ENCODE measurements around the gene SMIM1.
A peak's percentile ranks its signal among the peaks of the same experiment; 100 is the strongest.

Gene SMIM1, protein sequence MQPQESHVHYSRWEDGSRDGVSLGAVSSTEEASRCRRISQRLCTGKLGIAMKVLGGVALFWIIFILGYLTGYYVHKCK

DNA sequence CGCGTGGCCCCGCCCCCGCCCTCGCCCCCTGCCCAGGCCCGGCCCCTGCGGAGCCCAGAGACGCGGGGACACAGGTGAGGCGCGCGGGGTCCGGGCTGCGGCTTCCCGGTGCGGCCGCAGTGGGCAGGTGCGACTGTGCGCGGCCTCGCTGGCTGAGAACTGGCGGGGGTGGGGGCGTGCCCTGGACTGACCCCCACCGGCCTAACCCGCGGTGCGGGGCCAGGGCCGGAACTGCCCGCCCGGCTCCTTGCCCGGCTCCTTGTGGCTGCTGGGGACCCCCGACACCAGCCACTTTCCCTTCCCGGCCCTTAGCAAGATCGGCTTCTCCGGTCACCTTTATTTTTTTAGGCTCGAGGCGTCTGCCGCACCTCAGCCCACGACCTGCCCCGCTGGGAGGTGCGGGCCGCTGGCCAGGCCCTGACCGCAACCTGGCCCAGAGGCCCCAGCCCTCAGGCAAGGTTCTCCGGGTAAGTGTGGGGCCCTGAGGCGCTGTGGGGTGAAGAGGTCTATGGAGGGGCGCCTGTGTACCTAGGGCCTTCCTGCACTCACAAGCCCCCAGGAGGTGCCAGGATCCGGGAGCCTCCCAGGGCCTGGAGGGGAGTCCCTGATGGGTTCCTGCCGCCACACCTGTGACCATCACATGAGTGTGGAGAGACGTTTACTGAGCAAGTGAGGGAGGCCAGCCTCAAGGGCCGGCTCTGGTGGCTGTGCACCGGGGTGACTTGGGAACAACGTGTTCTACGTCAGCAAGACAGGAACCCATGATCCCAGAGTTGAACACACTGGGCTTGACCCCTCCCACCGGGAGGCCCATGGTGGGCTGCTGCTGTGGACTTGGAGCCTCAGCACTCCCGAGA, at the start of gene SMIM1:
TSS of gene SMIM1 (plus strand) at position 35 of the 857 bp plus-strand sequence. CDS start 2,625 bp downstream, outside the sequence.
- no peak for DNase-seq (ENCODE audit: low read depth in 3 of 3)

DNA sequence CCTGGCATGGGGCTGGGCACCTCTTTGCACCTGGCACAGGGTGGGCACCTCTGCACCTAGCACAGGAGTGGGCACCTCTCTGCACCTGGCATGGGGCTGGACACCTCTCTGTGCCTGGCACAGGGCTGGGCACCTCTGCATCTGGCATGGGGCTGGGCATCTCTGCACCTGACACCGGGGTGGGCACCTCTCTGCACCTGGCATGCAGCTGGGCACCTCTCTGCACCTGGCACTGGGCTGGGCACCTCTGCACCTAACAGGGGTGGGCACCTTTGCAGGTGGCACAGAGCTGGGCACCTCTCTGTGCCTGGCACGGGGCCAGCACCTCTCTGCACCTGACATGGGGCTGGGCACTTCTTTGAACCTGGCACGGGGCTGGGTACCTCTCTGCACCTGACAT, 49.7 kb upstream of the SMIM1 start:
- no peak for DNase-seq (ENCODE audit: low read depth in 3 of 3)

DNA sequence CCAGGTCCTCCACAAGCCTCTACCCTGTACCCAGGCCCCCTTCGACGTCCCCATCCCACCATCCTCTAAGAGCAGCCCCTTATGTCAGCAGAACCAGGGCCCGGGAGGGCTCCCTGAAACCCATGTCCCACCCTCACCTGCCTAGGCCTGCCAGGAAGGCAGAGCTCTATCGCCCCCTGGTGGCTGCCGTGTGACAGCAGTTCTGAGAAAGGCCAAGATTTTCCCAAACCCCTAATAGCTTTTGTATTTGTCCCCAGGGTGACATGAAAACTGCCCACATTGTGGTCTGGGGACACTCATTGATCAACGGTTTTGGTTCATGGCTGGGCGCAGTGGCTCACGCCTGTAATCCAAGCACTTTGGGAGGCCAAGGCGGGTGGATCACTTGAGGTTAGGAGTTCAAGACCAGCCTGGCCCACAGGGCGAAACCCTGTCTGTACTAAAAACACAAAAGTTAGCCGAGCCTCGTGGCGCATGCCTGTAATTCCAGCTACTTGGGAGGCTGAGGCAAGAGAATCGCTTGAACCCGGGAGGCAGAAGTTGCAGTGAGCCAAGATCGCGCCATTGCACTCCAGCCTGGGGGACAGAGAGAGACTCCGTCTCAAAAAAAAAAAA, 48.0 kb upstream of the SMIM1 start:
- DNase-seq (ENCODE audit: low read depth in 3 of 3): peak; percentile 41 to 77 (median 62)

DNA sequence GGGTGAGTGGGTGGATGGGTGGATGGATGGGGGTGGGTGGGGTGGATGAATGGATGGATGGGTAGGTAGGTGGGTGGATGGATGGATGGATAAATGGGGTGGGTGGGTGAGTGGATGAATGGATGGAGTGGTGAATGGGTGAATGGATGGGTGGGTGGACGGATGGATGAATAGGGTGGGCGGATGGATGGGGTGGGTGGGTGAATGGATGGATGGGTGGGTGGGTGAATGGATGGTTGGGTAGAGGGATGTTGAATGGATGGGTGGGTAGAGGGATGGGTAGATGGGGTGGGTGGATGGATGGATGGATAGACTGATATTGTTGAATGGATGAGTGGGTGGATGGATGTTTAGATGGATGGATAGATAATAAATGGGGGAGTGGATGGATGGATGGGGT, 47.2 kb upstream of the SMIM1 start:
- DNase-seq (ENCODE audit: low read depth in 3 of 3): no peak

DNA sequence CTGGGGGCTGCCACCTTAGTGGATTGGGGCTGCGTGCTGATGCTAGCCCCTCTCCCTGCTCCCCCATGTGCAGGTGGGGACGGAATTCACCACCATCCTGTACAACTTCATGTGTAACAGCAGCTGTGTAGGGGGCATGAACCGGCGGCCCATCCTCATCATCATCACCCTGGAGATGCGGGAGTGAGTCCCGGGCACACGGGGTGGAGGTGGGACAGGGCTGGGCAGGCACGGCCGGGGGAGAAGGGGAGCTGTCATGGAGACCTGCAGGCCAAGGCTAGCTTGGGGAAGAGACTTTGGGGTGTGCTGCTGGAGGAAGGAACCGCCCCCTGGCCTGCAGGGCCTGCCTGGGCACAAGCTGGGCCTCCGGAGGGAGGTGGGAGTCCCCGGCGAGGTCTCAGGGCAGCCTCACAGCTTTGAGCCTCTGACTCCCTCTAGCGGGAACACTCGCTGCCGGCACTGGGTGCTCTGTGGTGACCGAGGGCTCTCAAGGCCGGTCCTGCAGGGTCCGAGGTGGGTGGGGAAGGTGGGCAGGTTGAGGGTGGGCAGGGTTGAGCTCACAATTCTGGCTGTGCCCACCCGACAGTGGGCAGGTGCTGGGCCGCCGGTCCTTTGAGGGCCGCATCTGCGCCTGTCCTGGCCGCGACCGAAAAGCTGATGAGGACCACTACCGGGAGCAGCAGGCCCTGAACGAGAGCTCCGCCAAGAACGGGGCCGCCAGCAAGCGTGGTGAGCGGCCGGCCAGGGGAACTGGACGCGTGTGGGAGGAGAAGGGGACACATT, 45.3 kb upstream of the SMIM1 start:
- DNase-seq (ENCODE audit: low read depth in 3 of 3): no peak

DNA sequence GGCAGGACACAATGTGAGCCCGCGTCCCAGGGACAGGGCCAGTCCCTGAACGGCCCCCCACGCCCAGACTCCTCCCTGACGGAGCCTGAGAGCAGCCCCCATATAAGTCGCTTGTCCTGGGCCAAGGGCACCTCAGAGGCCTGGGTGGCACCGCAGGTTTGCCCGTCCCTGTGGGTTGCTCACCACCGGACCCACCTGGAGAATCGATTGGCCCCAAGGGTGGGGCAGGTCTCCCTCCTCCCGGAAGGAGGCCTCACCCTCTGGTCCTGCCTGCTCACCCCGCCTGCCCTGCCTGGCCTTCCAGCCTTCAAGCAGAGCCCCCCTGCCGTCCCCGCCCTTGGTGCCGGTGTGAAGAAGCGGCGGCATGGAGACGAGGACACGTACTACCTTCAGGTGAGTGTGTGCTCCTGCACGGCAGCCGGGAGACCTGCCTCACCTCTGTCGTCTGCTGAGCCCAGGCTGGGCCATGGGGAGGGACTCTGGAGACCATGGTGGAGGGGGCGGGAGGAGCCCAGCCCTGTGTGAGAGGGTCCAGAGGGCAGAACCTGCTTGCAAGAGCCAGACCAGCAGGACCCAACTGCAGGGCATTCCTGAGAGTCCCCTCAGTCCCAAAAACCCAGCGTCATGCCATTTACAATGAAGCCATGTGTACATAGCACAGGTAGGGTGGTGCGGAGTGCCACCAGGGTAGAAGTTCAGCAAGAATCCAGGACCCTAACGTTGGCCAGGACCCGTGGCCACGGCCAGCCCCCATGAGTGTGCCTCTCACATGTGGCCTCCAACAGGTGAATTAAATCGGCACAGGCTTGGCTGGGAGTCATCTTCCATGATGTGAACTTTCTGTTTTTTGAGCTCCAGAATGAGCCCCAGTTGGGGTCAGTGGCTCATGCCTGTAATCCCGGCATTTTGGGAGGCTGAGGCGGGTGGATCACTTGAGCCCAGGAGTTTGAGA, 44.4 kb upstream of the SMIM1 start:
- no peak for DNase-seq (ENCODE audit: low read depth in 3 of 3)

DNA sequence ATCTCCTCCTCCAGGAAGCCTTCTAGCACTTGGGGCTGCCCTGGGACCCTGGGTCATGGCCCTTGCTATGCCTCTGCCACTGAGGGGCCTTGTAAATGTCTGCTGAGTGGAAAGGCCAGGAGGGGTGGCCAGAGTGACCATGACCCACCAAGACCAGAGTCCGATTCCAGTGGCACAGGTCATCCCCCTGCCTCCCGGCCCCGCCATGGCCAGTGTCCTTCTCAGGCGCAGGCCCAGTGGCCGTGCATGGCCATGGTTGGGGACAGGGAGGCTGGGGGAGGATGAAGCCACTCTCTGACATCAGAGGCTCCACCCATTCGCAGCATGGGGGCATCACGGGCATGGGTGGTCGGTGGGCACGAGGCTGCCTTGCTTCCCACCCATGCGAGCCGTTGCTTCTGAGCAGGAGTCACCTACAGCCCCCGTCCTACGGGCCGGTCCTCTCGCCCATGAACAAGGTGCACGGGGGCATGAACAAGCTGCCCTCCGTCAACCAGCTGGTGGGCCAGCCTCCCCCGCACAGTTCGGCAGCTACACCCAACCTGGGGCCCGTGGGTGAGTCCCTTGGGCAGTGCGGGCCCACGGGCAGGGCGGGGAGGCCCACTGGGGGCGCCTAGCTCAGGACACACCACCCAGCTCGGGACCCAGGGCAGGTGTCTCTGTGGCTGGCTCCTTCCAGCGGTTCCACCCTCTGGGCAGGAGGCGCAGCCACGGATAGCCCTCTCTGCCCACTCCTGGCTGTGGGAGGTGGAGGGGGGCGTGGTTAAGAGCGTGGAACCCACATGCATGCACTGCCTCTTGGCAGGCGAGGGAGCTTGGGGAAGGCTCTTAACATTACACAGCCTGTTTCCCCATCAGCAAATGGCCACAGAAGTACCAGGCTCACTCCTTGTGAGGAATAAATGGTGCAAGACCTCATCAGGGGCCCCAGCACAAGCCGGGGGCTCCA, 42.7 kb upstream of the SMIM1 start:
- DNase-seq (ENCODE audit: low read depth in 3 of 3): no peak

DNA sequence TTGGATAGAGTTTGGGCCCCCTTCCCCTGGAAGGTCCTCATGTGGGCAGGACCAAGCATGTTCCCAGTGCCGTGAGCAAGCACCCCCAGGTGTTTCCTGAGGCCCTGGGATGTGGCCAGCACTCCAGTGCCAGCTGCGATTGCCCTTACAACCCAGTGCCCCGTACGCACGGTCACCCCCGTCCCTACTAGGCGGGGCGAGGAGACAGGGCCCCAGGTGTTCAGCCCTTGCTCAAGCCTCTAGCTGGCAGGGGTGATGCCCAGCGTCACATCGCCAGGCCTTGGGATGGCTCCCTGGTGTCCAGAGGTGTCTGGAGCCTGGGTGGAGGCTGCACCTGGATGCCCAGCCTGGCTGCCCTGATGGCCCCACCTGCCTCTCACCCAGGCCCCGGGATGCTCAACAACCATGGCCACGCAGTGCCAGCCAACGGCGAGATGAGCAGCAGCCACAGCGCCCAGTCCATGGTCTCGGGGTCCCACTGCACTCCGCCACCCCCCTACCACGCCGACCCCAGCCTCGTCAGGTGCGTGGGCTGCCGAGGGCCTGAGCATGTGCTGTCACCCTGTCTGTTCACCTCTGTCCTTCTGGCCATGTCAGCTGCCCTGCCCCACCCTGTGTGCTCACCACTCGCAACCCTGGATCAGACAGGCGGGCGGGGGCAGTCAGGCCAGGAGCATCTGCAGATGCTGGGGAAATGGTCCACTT, 41.9 kb upstream of the SMIM1 start:
- DNase-seq (ENCODE audit: low read depth in 3 of 3): no peak

DNA sequence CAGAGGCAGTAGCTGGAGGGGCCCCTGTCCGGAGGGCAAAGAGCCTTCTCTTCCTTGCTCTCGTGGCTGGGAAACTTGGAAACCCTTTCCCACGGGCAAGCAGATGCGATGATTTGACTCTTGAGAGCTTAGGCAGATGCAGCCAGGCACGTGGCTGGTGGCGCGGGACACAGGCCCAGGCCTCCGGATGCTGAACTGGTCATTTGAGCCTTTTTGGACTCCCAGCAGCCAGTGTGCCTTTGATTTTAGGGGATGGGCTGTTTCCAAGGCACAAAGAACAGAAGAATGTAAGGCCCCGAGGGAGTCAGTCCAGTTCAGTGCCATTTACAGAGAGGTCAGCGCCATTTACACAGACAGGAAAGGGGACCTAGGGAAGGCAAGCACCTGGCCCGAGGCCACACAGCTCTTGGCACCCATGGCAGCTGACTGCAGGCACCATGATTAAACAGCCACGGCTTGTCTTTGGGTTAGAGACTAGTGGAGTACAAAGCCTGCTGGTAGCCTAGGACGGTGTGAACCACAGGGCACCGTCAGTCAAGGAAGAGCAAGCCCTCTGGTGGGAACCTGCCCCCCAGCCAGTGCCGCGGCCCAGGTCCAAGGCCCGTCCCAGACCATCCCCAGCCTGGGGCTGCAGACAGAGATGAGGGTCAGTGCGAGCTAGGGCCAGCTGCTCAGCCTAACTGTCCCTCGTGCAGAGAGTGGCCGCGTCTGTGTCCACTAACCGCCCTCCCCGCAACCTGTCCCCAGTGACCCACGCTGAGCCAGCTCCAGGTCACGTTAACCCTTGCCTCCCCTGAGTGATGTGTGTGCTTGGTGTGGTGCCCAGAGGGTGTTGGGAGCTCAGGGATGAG, 40.7 kb upstream of the SMIM1 start:
- no peak for DNase-seq (ENCODE audit: low read depth in 3 of 3)

DNA sequence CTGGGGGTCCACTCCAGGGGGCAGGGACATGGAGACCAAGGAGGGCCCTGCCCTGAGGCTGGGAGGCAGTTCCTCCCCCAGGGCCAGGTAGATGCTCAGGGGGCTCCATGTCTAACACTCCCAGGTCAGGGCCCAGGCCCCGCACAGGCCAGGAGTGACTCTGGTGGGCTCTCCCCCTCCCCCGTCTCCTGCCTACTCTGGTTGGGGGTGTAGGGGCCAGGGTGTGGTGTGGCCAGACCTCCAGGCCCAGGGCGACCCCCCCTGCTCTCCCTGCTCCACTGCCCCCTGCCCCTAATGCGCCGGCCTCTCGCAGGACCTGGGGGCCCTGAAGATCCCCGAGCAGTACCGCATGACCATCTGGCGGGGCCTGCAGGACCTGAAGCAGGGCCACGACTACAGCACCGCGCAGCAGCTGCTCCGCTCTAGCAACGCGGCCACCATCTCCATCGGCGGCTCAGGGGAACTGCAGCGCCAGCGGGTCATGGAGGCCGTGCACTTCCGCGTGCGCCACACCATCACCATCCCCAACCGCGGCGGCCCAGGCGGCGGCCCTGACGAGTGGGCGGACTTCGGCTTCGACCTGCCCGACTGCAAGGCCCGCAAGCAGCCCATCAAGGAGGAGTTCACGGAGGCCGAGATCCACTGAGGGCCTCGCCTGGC, 40.0 kb upstream of the SMIM1 start:
- no peak for DNase-seq (ENCODE audit: low read depth in 3 of 3)

DNA sequence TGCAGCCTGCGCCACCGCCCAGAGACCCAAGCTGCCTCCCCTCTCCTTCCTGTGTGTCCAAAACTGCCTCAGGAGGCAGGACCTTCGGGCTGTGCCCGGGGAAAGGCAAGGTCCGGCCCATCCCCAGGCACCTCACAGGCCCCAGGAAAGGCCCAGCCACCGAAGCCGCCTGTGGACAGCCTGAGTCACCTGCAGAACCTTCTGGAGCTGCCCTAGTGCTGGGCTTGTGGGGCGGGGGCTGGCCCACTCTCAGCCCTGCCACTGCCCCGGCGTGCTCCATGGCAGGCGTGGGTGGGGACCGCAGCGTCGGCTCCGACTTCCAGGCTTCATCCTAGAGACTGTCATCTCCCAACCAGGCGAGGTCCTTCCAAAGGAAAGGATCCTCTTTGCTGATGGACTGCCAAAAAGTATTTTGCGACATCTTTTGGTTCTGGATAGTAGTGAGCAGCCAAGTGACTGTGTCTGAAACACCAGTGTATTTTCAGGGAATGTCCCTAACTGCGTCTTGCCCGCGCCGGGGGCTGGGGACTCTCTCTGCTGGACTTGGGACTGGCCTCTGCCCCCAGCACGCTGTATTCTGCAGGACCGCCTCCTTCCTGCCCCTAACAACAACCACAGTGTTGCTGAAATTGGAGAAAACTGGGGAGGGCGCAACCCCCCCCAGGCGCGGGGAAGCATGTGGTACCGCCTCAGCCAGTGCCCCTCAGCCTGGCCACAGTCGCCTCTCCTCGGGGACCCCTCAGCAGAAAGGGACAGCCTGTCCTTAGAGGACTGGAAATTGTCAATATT, 39.3 kb upstream of the SMIM1 start:
- DNase-seq (ENCODE audit: low read depth in 3 of 3): no peak

DNA sequence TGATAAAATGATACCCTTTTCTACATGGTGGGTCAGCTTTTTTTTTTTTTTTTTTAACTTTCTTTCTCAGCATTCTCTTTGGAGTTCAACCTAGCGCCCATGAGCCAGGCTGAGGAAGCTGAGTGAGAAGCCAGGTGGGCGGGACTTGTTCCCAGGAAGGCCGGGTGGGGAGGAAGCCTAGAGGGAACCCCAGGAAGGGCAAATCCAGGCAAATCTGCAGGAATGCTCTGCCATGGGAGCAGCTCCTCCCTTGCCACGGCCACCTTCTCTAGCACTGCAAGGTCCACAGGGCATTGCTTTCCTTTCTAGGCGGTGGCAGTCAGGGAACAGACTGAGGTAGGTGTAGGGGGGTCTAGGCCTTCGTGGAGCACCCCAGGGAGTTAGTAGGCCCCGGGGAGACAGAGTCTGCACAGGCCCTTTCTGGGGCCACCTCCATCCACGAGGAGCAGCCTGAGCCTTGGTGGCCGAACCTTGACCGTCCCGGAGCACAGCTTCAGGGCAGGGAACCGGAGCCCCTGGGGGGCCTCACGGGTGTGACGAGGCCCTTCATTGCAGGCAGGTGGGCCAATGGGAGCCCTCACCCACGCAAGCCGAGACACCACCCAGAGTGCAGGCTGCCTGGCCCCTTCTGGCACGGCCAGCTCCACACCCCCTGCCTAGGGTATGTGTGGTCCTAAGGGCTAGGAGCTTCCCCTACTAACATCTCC, 38.5 kb upstream of the SMIM1 start:
- DNase-seq (ENCODE audit: low read depth in 3 of 3): no peak

DNA sequence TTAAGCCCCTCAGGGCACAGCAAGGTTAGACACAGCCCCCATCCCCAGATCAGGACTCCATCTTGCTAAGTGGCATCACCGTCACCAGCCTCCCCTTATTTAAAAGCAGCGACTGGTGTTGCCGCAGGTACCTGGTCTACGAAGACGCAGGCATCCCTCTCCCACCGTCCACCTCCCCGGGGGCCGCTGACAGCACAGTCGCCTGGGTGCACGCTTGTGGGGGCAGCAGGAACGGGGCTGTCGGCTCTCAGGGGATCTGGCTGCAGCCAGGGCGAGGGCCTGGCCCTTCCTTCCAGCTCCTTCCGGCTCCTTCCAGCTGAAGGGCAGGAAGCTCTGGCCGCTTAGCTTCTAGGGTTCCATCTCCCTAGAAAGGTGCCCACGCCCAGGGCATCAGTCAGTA, 37.9 kb upstream of the SMIM1 start:
- no peak for DNase-seq (ENCODE audit: low read depth in 3 of 3)

DNA sequence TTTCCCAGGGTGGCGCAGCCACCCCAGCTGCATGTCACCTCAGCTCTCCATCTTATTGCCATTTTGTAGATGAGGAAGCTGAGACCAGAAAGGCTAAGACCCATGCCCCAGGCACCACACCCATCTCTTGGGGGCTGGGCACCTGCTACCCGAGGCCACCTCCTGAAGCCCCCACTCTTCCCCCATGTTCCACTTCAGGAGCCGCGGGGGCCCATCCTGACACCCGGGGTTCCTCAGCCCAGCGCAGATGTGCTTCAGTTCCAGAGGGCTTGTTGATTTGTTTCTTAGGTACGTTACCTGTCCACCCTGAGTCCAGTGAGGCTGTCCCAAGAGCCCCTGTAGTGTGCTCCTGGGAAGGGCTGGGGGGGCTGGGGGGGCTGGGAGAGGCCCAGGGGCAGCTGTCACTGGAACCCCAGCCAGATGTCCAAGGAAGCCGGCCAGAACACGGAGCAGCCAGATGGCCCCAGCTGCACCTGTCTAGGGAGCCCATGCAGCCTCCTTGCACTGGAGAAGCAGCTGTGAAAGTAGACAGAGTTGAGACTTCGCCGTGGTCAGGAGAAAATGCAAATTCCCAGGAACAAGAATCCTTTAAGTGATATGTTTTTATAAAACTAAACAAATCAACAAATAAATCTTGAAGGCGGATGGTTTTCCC, 37.4 kb upstream of the SMIM1 start:
- no peak for DNase-seq (ENCODE audit: low read depth in 3 of 3)

DNA sequence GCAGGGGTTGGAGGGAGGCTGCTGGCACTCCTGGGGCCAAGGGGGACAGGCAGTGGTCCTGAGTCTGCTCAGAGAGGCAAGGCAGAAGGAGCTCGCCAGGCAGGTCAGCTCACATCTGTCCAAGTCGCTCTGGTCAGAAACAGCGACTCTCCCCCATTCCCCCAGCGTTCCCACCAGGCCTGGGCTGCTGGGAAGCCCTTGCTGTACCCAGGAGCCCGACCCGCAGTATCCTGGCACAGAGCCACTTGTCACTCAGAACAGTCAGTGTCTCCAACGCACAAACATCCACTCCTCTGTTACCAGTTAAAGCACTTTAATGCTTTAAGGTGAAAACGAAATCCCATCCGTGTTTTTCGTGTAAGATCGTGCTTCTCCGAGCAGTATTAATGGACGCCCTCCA, 36.9 kb upstream of the SMIM1 start:
- DNase-seq (ENCODE audit: low read depth in 3 of 3): no peak

DNA sequence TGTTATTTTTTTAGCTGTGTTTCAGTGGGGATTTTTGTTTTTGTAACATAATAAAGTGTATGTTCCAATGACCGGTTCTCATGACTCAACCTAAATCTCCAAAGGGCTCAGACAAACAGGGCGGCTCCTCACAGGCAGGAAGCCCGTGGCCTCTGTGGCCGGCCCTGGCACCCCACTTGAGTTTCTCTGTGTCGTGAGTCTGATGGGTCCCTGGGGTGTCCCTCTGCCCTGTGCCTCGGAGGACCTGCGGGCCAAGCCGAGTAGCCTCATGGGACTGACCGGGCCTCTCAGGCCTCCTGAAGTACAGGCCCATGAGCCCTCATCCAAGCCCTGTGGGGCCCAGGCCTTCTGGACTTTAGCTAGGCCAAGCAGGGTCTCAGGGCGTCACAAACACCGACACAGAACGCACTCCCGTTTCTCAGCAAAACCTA, 36.4 kb upstream of the SMIM1 start:
- no peak for DNase-seq (ENCODE audit: low read depth in 3 of 3)
